ENCODE data around the gene ANK3.

DNA sequence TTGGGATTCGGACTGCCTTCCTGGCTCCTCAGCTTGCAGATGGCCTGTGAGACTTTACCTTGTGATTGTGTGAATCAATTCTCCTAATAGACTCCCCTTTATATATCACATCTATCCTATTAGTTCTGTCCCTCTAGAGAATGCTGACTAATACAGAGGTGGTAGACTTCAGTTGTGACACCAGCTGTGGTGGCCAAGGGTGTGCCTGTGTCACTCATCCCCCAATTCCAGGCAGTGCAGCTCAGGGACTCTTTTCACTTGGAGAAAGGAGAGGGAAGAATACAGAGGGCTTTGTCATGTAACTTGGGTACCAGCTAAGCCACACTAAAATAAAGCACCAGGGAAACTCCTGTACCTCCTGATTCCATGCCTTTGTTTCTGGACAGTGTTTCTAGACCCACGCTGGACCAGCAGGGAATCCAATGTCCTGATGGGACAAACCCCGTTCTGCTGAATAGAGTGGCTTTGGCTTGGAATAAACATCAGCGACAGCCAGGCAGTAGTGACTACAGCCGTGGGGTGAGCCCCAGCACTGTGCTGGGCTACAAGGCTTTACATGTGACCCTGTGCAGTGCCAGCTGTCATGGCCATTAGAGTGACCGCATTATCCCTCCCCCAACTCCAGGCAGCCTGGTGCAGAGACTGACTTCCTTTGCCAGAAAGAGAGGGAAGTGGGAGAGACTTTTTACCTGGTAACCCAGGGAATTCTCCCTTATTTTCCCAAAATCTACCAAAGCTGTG lies 233.6 kb downstream of the ANK3 start:
- TF ChIP-seq CTCF (IDR thresholded peaks at IDR 0.05) (no peak), POLR2A (IDR thresholded peaks at IDR 0.05) (no peak)

Data from testis (tissue), 2 donors.